A673 (cell line): Measurements from ENCODE around the gene MTX1.
"Not testable (repeated sequence)": the region's sequence is repeated elsewhere in the genome, so short reads cannot be mapped to it uniquely, and the experiment has no call there.

Source experiments
- EZH2 ChIP-seq: fragments of 200-600 bp; sonication (generic); IDR thresholded peaks from 2 replicates; pipeline ENCODE4 v1.6.1; 2017; ENCODE audit warnings: borderline replicate concordance, low read depth, mild to moderate bottlenecking, mixed read lengths, antibody characterized with exemption, low read length; ENCODE audit not compliant: poor library complexity, severe bottlenecking
- TF ChIP-seq, protein P1 (sequence below): fragments of 300-800, 200-600 bp; sonication (generic); conservative IDR thresholded peaks from 2 replicates; pipeline ENCODE4 v1.5.1; 2017; ENCODE audit warnings: low read depth, mild to moderate bottlenecking, antibody characterized with exemption, low read length, moderate library complexity, mixed read lengths

DNA sequence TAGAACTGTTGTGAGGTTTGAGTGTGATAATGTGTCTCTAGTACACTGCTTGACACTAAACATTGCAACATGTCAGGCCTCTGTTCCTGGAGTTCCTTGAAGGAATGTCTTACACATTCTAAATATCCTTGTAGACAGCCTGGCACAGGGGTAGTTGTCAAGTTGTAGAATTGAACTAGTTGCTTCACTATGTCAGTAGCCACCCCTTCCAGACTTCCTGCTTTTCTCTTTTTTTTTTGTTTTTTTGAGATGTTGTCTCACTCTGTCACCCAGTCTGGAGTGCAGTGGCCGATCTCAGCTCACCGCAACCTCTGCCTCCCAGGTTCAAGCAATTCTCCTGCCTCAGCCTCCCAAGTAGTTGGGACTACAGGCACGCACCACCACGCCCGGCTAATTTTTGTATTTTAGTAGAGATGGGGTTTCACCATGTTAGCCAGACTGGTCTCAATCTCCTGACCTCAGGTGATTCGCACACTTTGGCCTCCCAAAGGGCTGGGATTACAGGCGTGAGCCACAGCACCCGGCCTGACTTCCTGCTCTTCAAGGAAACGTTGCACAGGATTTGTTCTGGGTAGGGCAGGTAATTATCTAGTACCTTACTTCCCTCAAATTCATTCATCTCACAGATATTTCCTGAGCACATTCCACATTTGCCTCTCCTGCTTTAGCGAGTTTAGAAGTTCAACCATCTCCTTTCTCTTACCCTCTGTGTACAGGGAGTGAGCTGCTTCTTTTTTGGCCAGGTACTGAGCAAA, 11.9 kb downstream of the MTX1 start:
- TF ChIP-seq, protein P1, sequence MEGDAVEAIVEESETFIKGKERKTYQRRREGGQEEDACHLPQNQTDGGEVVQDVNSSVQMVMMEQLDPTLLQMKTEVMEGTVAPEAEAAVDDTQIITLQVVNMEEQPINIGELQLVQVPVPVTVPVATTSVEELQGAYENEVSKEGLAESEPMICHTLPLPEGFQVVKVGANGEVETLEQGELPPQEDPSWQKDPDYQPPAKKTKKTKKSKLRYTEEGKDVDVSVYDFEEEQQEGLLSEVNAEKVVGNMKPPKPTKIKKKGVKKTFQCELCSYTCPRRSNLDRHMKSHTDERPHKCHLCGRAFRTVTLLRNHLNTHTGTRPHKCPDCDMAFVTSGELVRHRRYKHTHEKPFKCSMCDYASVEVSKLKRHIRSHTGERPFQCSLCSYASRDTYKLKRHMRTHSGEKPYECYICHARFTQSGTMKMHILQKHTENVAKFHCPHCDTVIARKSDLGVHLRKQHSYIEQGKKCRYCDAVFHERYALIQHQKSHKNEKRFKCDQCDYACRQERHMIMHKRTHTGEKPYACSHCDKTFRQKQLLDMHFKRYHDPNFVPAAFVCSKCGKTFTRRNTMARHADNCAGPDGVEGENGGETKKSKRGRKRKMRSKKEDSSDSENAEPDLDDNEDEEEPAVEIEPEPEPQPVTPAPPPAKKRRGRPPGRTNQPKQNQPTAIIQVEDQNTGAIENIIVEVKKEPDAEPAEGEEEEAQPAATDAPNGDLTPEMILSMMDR = not testable (repeated sequence)
- not testable (repeated sequence) for TF ChIP-seq EZH2
